CD4-positive, alpha-beta T cell treated with Interleukin-21 for 1 hour (primary cell): Measurements from ENCODE around the gene ARID3B.

ENCODE experiments used
- DNase-seq: peaks from one replicate; pipeline ENCODE4 v3.0.0-alpha.2; 2020

Gene ARID3B

DNA sequence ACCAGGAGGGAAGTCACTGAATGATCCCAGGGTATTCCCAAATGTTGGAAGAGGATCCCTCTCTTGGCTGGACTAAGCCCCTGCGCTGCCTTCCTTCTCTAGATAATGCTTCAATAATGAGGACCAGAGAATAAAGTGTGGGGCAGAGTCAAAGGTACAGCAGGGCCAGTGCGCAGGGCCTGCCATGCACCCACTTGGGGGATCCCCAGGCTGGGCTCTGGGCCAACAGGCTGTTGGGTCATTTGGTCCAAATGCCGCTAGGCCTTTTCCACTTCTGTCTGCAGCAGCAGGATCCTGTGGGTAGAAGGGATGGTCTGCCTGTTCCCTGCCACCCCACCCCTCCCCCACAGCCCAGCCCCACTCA is 68.9 kb downstream of the ARID3B start:
- DNase-seq: no peak

- no peak for DNase-seq
Observed at GRCh38 chr15:74610302-74610951, 69.4 kb downstream of the ARID3B start.

DNA sequence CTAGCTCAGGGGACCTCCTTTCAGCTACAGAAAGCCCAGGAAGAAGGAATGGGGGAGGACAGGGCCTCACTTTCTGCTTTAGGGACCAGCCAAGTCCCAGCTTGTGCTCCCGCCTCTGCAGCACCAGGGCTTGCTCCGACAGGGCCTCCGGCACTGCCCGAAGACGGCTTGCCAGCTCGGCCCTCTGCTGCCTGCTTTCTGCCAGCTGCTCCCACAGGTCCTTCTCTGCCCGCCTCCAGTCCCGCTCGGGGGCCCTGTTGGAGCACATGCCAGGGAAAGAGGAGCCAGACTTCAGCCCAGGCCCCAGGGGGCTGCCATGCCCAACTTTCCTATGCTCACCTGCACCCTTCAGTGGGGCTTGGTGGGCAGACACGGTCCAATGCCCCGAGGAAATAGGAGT is 70.3 kb downstream of the ARID3B start:
- no peak for DNase-seq

GRCh38 chr15:74611834-74612233 is 70.8 kb downstream of the ARID3B start:
- DNase-seq: no peak

GRCh38 chr15:74612677-74613076 is 71.7 kb downstream of the ARID3B start:
- no peak for DNase-seq

- DNase-seq: no peak
Observed at GRCh38 chr15:74613089-74613952, 72.3 kb downstream of the ARID3B start.

DNA sequence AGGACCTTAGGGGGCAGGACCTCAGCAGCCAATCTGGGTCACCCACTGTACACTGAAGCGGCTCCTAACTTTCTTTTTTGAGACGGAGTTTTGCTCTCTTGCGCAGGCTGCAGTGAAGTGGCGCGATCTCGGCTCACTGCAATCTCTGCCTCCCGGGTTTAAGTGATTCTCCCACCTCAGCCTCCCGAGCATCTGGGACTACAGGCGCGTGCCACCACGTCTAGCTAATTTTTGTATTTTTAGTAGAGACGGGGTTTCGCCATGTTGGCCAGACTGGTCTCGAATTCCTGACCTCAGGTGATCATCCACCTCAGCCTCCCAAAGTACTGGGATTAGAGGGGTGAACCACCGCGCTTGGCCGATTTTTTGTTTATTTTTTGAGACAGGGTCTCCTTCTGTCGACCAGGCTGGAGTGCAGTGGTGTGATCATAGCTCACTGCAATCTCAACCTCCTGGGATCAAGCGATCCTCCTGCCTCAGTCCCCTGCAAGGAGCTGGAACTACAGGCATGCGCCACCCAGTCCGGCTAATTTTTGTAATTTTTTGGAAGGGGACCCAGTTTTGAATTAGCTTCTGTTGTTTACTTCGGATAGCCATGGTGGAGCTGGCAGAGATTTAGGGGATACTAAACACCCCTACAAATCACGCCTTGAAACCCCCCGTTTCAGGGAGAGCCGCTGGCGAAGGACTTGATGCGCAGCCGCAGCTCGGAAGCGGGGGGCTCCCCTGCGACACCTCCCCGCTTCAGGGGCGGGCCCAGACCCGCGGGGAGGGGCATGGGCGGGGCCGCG is 73.1 kb downstream of the ARID3B start:
- no peak for DNase-seq

- DNase-seq: peak; percentile 95
Observed at GRCh38 chr15:74614744-74615507, 73.9 kb downstream of the ARID3B start.

DNA sequence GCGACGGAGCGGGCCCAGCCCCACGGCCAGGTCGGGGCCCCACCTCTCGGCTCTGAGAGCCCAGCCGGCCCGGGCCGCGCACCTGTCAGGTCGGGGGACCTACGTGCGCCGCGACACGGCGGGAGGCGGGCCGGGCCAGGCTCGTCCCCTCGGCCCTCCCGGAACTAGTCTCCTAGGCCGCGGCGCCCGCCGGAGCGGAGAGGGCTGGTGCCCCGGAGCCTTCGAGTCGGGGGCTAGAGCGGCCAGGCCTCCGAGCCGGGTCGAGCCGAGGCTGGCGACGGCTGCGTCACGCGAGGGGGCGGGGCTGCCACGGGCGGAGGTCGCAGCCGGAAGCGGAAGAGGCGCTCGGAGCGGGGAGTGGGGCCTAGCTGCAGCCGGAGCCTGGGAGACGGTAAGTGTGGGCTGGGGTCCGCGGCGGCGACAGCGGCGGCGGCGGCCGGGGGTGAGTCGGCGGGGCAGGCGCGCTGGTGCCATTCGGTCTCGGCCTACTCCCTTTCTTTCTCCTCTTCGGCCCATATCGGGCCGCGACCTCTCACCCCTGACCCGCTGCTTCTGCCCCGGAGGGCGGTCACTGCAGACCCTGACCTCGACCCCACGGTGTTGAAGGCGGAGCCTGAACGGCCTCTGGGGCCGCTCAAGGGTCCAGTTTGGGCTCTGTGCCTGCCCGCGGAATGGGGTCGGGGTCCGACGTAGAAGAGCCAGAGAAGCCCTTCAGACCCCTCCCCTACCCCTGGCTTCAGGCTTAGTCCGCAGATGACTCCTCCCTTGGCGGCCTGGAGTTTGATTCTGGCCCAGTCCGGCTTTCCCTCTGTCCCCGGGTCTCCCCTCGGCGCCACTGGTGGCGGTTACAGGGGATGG is 74.7 kb downstream of the ARID3B start, which contains the start of gene CLK3:
CLK3 (plus strand) TSS at position 329 of the 858 bp plus-strand sequence. CDS start 3,361 bp downstream, outside the sequence.
- peak; percentile 96 for DNase-seq

- DNase-seq: peak; percentile 76
Observed at GRCh38 chr15:74616366-74616939, 75.4 kb downstream of the ARID3B start.

- DNase-seq: no peak
Observed at GRCh38 chr15:74616996-74617395, 76.0 kb downstream of the ARID3B start.

DNA sequence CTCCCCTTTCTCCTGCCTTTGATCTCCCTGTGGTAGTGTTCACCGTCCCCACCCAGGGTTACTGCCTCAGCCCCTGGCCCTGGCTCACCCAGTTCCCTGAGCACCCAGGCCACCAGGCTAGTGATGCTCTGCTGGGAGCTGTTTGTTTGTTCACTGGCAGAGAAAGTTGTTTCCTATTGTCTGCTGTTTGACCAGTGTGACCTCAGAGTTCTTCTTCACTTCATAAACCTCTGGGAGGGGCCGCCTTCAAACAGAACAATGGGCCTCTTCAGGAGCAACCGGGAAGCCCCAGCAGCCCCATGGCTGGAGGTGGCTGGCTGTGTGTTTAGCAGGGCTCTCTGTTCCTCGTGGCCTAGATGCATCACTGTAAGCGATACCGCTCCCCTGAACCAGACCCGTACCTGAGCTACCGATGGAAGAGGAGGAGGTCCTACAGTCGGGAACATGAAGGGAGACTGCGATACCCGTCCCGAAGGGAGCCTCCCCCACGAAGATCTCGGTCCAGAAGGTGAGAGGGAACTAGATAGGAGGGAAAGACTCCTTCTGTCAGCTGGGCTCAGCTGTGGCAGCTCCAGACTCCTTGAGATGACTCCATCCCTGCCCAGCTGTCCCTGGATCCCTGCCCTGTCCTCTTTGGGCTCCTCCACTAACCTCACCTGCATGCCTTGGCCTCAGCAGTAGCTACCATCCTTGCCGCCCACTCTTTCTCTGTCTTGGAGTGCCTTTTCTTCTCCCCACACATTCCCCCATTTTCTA is 78.0 kb downstream of the ARID3B start:
- DNase-seq: no peak

DNA sequence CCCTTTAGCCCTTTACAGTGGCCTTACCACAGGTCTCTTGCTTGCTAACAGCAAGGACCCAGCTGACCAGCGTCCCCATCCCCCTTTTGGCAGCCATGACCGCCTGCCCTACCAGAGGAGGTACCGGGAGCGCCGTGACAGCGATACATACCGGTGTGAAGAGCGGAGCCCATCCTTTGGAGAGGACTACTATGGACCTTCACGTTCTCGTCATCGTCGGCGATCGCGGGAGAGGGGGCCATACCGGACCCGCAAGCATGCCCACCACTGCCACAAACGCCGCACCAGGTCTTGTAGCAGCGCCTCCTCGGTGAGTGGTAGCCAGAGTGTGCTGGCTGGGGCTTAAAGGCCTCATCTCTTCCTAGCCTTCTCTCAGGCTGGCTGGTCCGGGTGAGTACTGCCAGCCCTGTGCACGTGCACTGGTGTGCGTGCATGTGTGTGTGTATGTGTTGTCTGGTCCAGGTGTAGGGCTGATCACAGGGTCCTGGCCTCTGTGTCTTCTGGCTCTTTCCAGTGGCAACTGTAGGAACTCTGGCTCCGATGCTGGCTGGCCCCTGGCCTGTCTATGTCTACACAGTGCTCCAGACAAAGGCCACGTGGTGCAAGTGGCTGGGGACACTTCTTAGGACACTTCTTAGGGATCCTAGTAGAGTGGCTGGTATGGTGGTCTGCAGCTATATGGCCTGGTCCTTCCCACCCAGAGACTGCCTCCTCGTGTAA is 79.1 kb downstream of the ARID3B start:
- no peak for DNase-seq

DNA sequence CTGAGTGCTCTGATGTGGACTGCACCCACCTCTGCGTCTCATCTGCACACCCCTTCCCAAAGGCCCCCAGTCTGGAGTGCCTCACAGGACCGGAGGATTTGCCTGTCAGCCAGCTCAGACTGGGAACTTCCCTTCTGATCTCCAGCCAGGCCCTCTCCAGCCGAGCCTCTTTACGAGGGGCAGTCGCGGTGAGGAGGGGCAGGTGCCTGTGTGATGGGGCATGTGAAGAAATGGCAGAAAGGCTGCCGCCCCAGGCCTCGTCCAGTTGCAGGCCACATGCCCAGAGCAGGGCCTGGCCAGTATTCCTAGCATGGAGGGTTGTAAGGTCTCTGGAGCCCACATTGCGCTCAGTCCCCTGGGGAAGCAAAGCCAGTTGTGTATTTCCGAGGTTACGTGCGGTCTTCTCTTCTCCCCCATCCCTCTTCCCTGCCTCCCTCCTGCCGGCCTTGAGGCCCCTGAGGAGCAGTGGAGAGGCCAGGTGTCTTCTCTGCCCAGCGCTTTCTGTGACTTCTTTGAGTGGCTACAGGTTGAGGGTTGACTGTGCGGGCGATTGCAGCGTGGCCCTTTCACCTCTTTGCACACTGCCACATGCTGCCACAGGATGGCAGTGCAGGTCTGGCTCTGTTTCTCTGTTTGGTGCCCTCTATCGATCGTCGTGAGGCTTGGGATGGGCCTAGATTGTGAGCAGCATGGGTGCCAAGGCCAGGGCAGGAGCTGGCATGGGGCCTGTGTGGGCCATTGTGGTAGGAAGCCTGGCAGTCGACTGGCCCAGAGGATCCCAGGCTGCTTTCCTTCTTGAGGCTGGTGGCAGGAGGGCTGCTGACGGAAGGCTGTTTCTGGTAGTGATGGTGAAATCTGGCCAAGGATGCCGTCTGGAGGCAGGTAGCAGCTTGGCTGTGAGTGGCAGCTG is 79.9 kb downstream of the ARID3B start:
- DNase-seq: peak; percentile 84

- DNase-seq: no peak
Observed at GRCh38 chr15:74621546-74621920, 80.5 kb downstream of the ARID3B start.

- DNase-seq: no peak
Observed at GRCh38 chr15:74621936-74622335, 80.9 kb downstream of the ARID3B start.

DNA sequence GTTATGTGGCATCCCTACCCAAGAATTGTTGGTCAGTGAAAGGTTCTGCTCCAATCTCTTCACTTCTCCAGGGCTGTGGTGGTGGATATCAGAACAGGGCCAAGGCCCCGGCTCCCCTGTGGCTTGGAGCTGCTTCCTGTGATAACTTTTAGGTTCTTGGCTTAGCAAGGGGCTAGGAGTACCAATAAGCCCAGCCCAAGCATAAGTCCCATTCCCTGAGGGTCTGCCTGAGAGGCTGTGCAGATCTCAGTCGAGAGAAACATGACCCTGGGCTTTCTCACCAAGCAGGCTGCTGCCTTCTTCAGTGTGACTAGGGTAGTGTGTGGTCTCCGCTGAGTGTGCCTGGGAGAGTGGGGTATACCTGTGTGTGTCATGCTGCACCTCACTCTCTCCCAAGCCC is 81.7 kb downstream of the ARID3B start:
- no peak for DNase-seq

- no peak for DNase-seq
Observed at GRCh38 chr15:74624020-74624602, 83.1 kb downstream of the ARID3B start.
